ENCODE measurements around the gene TSKU. TPM values are rescaled to one million over a fixed set of nuclear protein-coding genes. Genes with fewer than 3 reads are reported as not detected.

The TSKU gene
- total and polyA plus RNA-seq, 9 of the 15 experiments (the other 6 are each of a cell fraction or from before 2014, with no cell fraction given), result 0.60 to 11.9 (median 8.4) TPM

DNA sequence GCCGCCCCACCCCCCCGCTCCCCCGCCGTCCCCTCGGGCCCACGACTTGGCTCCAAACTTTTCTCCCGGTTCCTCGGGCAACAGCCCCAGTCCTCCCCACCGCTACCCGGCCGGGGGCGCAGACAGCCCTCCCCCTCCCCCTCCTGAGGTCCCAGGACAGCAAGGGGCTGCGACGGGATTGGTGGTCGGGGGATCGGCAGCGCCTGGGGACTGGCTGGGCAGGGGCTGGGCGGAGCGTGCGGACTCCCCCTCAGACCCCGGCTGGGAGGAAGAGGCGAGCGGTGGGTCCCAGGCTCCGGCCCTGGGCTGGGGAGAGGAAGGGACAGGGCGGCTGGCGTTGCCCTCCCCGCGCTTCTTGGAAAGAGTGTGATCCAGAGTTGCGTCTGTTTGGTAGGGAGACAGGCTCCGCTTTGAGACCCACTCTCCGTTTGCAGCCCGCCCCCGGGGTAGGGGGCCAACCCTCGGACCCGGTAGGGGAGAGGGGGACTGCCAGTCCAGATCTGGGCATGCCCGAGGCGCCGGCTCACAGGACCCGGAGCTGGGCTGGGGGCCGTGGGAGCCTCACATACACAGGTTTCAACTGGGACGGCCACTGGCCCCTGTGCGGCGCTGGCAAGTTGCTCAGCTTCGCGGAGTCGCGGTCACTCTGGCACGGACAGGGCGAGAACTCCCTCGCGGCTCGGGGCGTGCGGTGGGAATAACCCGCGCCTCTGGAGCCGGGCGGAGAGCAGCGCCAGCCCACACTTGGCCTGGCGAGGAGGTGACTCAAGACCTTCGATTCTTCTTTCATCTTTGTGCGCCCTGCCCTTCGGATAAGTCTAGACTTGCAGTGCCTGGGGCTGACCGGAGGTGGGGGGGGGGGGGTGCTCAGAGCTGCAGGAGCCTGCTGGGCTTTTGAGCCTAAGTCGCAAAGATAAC is 999 bp downstream of the TSKU start (continued):
- TF ChIP-seq ZNF717 (CRISPR knock-in tag; IDR thresholded peaks at IDR 0.05) (no peak), RAD21 (CRISPR knock-in tag; conservative IDR thresholded peaks at IDR 0.05 in 1 of 2, IDR thresholded peaks at IDR 0.05 in 1 of 2) (no peak), POLR2A (conservative IDR thresholded peaks at IDR 0.05) (peak; percentile 45), ATF1 (CRISPR knock-in tag; IDR thresholded peaks at IDR 0.05) (no peak), ATF1 (tag; IDR thresholded peaks at IDR 0.05) (0 out of 2 replicates have a peak, but pooled peaks have one; percentile 19), SMAD1 (IDR thresholded peaks at IDR 0.05; ENCODE audit: low read depth, low read length, partially characterized antibody) (no peak), BRD4 (IDR thresholded peaks at IDR 0.05) (no peak), ARHGAP35 (IDR thresholded peaks at IDR 0.05; ENCODE audit: partially characterized antibody) (no peak), CBFA2T3 (IDR thresholded peaks at IDR 0.05) (0 out of 2 replicates have a peak, but pooled peaks have one; percentile 13), DNMT1 (IDR thresholded peaks at IDR 0.05) (no peak), RB1 (IDR thresholded peaks at IDR 0.05; ENCODE audit: low read depth) (no peak), ZNF780A (CRISPR knock-in tag; IDR thresholded peaks at IDR 0.05) (no peak), HNRNPL (IDR thresholded peaks at IDR 0.05; ENCODE audit: low read depth, low read length) (no peak; the same call in 1 of the 2 replicates)
- TF ChIP-seq, protein P1, sequence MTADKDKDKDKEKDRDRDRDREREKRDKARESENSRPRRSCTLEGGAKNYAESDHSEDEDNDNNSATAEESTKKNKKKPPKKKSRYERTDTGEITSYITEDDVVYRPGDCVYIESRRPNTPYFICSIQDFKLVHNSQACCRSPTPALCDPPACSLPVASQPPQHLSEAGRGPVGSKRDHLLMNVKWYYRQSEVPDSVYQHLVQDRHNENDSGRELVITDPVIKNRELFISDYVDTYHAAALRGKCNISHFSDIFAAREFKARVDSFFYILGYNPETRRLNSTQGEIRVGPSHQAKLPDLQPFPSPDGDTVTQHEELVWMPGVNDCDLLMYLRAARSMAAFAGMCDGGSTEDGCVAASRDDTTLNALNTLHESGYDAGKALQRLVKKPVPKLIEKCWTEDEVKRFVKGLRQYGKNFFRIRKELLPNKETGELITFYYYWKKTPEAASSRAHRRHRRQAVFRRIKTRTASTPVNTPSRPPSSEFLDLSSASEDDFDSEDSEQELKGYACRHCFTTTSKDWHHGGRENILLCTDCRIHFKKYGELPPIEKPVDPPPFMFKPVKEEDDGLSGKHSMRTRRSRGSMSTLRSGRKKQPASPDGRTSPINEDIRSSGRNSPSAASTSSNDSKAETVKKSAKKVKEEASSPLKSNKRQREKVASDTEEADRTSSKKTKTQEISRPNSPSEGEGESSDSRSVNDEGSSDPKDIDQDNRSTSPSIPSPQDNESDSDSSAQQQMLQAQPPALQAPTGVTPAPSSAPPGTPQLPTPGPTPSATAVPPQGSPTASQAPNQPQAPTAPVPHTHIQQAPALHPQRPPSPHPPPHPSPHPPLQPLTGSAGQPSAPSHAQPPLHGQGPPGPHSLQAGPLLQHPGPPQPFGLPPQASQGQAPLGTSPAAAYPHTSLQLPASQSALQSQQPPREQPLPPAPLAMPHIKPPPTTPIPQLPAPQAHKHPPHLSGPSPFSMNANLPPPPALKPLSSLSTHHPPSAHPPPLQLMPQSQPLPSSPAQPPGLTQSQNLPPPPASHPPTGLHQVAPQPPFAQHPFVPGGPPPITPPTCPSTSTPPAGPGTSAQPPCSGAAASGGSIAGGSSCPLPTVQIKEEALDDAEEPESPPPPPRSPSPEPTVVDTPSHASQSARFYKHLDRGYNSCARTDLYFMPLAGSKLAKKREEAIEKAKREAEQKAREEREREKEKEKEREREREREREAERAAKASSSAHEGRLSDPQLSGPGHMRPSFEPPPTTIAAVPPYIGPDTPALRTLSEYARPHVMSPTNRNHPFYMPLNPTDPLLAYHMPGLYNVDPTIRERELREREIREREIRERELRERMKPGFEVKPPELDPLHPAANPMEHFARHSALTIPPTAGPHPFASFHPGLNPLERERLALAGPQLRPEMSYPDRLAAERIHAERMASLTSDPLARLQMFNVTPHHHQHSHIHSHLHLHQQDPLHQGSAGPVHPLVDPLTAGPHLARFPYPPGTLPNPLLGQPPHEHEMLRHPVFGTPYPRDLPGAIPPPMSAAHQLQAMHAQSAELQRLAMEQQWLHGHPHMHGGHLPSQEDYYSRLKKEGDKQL (CRISPR knock-in tag; IDR thresholded peaks at IDR 0.05; ENCODE audit: borderline replicate concordance), result no peak
- TF ChIP-seq, protein P2, sequence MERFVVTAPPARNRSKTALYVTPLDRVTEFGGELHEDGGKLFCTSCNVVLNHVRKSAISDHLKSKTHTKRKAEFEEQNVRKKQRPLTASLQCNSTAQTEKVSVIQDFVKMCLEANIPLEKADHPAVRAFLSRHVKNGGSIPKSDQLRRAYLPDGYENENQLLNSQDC (CRISPR knock-in tag; IDR thresholded peaks at IDR 0.05), result no peak
- TF ChIP-seq, protein P3, sequence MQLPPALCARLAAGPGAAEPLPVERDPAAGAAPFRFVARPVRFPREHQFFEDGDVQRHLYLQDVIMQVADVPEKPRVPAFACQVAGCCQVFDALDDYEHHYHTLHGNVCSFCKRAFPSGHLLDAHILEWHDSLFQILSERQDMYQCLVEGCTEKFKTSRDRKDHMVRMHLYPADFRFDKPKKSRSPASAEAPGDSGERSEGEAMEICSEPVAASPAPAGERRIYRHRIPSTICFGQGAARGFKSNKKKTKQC (CRISPR knock-in tag; IDR thresholded peaks at IDR 0.05), result no peak
- TF ChIP-seq, protein P4, sequence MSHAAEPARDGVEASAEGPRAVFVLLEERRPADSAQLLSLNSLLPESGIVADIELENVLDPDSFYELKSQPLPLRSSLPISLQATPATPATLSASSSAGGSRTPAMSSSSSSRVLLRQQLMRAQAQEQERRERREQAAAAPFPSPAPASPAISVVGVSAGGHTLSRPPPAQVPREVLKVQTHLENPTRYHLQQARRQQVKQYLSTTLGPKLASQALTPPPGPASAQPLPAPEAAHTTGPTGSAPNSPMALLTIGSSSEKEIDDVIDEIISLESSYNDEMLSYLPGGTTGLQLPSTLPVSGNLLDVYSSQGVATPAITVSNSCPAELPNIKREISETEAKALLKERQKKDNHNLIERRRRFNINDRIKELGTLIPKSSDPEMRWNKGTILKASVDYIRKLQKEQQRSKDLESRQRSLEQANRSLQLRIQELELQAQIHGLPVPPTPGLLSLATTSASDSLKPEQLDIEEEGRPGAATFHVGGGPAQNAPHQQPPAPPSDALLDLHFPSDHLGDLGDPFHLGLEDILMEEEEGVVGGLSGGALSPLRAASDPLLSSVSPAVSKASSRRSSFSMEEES (CRISPR knock-in tag; IDR thresholded peaks at IDR 0.05), result no peak

All from K562 (cell line).